ENCODE results near the gene SCD5. TPM values are rescaled to one million over a fixed set of nuclear protein-coding genes. Genes with fewer than 3 reads are reported as not detected.

Gene SCD5
- total and polyA plus RNA-seq, 2 of the 4 experiments (the other 2 are of a cell fraction), result 12.4 to 13.5 TPM

GRCh38 chr4:82677327-82677726, 121.3 kb downstream of the SCD5 start:
- Histone ChIP-seq H2AK9ac (replicated peaks; ENCODE audit: low read depth, low read length, poor library complexity) (no peak overlapping the region), H2BK15ac (ENCODE audit: low read depth, low read length) (no peak overlapping the region), H2AK5ac (ENCODE audit: low read depth, low read length) (no peak overlapping the region), H3K56ac (ENCODE audit: extremely low read depth, insufficient read depth, low read length) (no peak overlapping the region), H3K4me2 (ENCODE audit: low read depth, low read length) (no peak overlapping the region), H4K20me1 (ENCODE audit: insufficient read depth, low read length) (no peaks in the 10 kb centered on the region), H3K14ac (replicated peaks; ENCODE audit: low read depth, low read length) (no peak overlapping the region), H4K8ac (ENCODE audit: low read depth in 2 of 2, low read length in 2 of 2) (no peak overlapping the region), H3K4me1 (ENCODE audit: control insufficient read depth, insufficient read depth, low read length) (no peaks in the 10 kb centered on the region), H3K9me3 (ENCODE audit: control insufficient read depth, insufficient read depth, low read length) (no peaks in the 10 kb centered on the region), H2BK20ac (ENCODE audit: low read depth, low read length) (no peak overlapping the region), H3K79me1 (ENCODE audit: low read depth in 1 of 2, low read length in 2 of 2) (no peaks in the 10 kb centered on the region), H3K27ac (ENCODE audit: insufficient read depth, low read length) (no peak overlapping the region), H2BK5ac (ENCODE audit: low read depth, low read length, poor library complexity, severe bottlenecking) (no peak overlapping the region), H4K5ac (ENCODE audit: low read depth, low read length) (no peak overlapping the region), H3K23ac (ENCODE audit: low read depth, low read length) (no peak overlapping the region), H3K36me3 (ENCODE audit: control insufficient read depth, insufficient read depth, low read length) (peaks cover 4% of the 10 kb centered on the region; the same call in 1 of the 2 replicates), H2AFZ (replicated peaks; ENCODE audit: low read length, poor library complexity) (no peak overlapping the region), H3K9me1 (ENCODE audit: insufficient read depth, low read length) (no peaks in the 10 kb centered on the region; the same call in 1 of the 2 replicates), H3K27me3 (ENCODE audit: control insufficient read depth, insufficient read depth, low read length) (no peaks in the 10 kb centered on the region), H3K9ac (ENCODE audit: low read depth, low read length) (no peak overlapping the region), H4K91ac (ENCODE audit: insufficient read depth, low read depth, low read length) (no peak overlapping the region), H3K18ac (ENCODE audit: low read depth, low read length) (no peak overlapping the region), H3K4me3 (ENCODE audit: insufficient read depth, low read depth, low read length) (no peak overlapping the region), H3K4ac (ENCODE audit: low read depth, low read length) (no peak overlapping the region), H2BK120ac (ENCODE audit: low read depth, low read length) (no peak overlapping the region)
- ChIA-PET CTCF (interaction anchor here (0.5 kb wide), 1 partner anchor 98 kb away, joined by 6 read pairs; no protein-coding TSS in a partner anchor), POLR2A (ENCODE audit: unreplicated experiment) (no interaction called here)
- dilution Hi-C loops (cut with HindIII; ENCODE audit: low sequenced_read_pairs, unreplicated experiment), result no loop called here
- in situ Hi-C loops (cut with MboI; ENCODE audit: low sequenced_read_pairs), result no loop called here
- ATAC-seq (ENCODE audit: low read depth), result no peak
- no peak for DNase-seq
- no CpG with 5 or more reads among the region's 5 CpGs for WGBS, 2 experiments (ENCODE audit: extremely low coverage in 2 of 2, insufficient read length in 1 of 2)
- no TSS peak for BruUV-seq (replicated peaks)
- TF ChIP-seq CEBPB (IDR thresholded peaks at IDR 0.05; ENCODE audit: low read depth, low read length) (no peak), USF2 (IDR thresholded peaks at IDR 0.05; ENCODE audit: low read depth, low read length) (no peak), ELK1 (IDR thresholded peaks at IDR 0.05; ENCODE audit: borderline replicate concordance, low read depth, low read length) (no peak), POLR2A (IDR thresholded peaks at IDR 0.05; ENCODE audit: low read depth, low read length) (no peak), BHLHE40 (IDR thresholded peaks at IDR 0.05; ENCODE audit: low read depth, low read length) (no peak), CTCF (conservative IDR thresholded peaks at IDR 0.05; ENCODE audit: low read depth, low read length) (no peak), CHD1 (IDR thresholded peaks at IDR 0.05; ENCODE audit: low read depth, low read length) (no peak), RFX5 (IDR thresholded peaks at IDR 0.05; ENCODE audit: low read depth, low read length) (no peak), RAD21 (IDR thresholded peaks at IDR 0.05; ENCODE audit: low read length) (no peak), MAFK (IDR thresholded peaks at IDR 0.05; ENCODE audit: low read depth, low read length) (no peak)
- intact Hi-C loops (cut with micrococcal nuclease), result no loop called here

All from IMR-90 (cell line).